GM21390 (cell line): ENCODE measurements around the gene LMO7.
"Not testable (repeated sequence)": the region's sequence is repeated elsewhere in the genome, so short reads cannot be mapped to it uniquely, and the experiment has no call there.

Source experiments
- ATAC-seq: cut with Tn5 transposase; IDR thresholded peaks from one replicate; pipeline ENCODE4 v1.9.1; 2021; ENCODE audit not compliant: unreplicated experiment

Gene LMO7

GRCh38 chr13:75769141-75769905 is 133.2 kb downstream of the LMO7 start:
- no peak for ATAC-seq

DNA sequence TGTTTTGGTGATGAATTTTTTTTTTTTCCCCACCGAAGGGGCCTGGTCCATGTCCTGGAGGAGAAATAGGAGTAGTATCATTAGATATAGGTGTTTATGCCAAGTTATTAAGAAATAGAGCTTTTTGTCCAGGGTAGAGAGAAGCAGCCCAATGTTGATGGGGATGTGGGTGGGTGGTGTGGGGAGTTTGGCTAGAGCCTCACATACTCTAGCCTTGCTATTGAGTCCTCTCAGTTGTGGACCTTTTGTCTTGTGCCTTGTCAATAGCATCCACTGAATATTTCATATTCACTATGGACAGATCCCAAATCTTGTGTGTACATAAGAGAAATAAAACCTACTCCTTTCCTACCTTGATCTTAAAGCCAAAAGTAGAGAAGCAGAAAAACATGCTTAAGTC is 134.0 kb downstream of the LMO7 start:
- ATAC-seq = no peak

GRCh38 chr13:75770592-75771011 is 134.5 kb downstream of the LMO7 start:
- ATAC-seq = no peak

DNA sequence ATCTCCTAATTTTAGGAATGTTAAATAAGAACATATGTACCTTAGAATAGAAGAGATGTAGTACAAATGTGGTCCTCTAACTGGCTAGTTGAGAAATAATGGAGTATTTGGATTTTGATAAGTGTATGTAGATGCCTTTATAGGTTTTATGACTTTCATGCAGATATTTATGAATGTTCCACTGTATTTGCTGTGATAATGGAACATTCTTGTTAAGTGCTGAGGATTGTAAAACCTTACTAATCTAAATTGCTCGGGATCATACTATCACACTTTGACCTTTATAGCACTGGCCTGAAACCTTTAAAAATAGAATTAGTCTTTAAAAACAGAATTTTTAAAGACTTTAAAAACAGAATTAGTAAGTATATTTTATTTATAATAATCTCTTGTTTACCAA is 135.1 kb downstream of the LMO7 start:
- no peak for ATAC-seq

DNA sequence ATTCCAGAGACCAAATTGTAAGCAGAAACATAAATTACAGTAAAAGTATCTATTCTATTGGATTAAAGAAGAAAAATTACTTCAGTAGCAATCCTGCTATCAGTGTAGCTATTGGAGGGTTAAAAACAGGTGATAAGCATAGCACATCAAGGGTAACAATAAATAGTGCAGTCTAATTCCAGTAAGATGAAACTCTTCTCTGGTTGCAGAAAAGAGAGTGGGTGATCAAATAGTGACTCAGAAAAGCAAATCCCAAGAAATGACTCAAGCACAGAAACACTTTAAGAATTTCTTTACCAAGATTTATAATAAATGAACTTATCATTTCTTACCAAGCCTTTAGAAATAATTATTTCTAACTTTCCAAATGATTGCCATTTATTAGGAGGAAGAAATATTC is 135.7 kb downstream of the LMO7 start:
- ATAC-seq = no peak

DNA sequence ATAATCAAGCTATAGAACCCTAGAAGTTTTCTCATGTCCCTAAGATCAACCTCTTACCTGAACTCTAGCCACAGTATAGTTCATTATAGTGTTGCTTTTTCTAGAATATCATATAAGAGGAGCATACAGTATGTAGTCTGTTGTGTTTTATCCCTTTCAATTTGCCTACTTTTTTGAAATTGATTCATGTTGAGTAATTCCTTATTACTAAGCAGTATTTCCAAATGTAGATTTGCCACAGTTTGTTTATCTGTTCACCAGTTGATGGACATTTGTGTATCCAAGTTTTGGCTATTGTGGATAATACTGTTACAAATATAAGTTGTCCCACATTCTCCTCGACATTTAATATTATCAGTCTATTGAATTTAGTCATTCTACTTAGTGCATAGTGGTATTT is 138.0 kb downstream of the LMO7 start:
- no peak for ATAC-seq

GRCh38 chr13:75776550-75776949 is 140.4 kb downstream of the LMO7 start:
- ATAC-seq = no peak

DNA sequence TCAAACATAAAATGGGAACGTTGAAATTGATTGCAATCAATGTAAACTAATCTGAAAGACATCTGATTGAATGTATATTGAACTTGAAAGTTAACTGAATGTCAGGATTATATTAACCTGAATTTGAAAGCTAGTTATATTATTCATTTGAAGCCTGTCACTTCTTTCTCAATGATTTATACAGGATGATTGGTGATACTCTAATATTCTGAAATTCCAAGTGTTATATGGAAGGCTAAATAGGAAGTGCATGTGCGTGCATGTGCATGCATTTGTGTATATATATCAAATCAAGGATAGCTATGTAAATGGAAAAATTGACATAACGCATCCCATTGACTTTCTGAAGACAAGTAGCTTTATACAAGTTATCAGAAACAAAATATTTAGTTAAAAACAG is 143.3 kb downstream of the LMO7 start:
- ATAC-seq = no peak

DNA sequence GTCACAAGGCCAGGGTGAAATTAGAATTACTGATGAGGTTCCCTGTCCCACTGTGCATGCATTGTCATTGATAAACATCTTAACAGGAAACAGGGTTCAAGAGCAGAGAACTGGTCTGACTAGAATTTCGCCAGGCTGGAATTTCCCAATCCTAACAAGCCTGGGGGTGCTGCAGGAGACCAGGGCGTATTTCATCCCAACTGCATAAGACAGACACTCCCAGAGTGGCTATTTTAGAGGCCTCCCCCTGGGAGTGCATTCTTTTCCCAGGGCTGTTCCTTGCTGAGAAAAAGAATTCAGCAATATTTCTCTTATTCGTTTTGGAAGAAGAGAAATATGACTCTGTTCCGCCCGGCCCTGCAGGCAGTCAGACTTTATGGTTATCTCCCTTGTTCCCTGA is 144.0 kb downstream of the LMO7 start:
- not testable (repeated sequence) for ATAC-seq

GRCh38 chr13:75782985-75783384 is 146.9 kb downstream of the LMO7 start:
- ATAC-seq = no peak

DNA sequence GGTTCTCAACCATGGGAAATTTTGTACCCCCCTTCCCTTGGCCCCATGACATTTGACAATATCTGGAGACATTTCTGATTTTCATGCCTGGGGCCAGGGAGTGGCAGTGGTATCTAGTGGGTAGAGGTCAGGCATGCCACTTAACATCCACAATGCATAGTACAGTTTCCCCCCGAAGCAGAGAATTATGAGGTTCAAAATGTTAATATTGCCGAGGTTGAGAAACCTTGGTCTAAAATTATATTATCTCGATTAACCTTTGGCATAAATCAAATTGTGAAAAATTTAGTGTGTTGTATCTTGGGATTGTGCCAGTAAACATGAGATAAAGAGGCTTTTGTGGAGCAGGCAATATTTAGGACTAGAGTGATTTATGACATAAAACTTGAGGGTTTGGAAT is 147.9 kb downstream of the LMO7 start:
- no peak for ATAC-seq

GRCh38 chr13:75785130-75785529 is 149.0 kb downstream of the LMO7 start:
- ATAC-seq = no peak

DNA sequence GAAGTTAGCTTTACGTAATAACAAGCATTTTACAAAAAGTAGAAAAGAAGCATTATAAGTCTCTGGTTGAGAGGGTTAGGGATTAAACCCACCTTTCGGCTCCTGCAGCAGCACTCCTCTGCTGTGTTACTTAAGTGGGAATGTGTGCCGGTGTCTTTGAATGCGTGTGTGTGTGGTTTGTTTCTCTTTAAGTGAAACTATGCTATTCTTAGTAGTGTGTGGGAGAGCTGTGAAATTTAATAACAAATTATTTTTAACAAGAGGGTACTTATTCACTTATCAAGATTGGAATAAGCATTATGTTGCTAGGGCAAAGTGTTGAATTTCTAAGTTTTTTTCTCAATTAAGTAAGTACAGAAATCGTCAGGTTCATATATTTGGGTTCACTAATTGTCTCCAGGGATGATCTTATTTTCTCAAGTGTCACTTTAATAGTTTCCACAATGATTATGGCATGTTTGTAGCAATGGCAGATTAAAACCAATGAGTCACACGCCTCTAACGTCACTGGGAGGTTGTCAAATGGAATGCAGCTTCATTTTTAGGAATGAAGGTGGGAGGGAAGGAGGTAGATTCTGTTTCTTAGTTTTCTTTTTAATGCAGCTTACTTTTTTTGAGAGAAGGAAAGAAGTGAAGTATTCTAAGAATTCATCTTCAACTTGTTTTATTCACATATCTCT is 151.3 kb downstream of the LMO7 start:
- ATAC-seq = no peak

- no peak for ATAC-seq
Measured at GRCh38 chr13:75788481-75788981, 152.4 kb downstream of the LMO7 start.

GRCh38 chr13:75789451-75790197 is 153.5 kb downstream of the LMO7 start:
- no peak for ATAC-seq

- ATAC-seq = no peak
Measured at GRCh38 chr13:75790198-75790970, 154.3 kb downstream of the LMO7 start.

- ATAC-seq = no peak
Measured at GRCh38 chr13:75792526-75793187, 156.5 kb downstream of the LMO7 start.

GRCh38 chr13:75793188-75793567 is 157.0 kb downstream of the LMO7 start:
- not testable (repeated sequence) for ATAC-seq

GRCh38 chr13:75794663-75795062 is 158.5 kb downstream of the LMO7 start:
- no peak for ATAC-seq

DNA sequence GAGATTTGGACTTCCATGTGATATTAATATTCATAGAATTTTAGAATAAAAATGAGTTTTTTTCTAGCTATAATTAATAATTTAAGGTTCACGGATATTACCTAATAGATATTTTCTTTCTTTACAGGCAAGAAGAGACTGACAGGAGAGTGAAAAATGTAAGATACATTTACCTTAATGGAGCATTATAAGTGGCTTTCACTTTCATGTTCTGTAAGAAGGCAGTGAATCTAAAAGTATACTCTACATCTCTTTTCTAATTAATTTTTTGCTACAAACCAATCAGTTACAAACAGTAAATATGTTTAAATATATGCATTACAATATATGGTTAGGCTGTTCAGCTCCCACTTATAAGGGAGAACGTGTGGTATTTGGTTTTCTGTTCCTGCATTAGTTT is 159.1 kb downstream of the LMO7 start:
- no peak for ATAC-seq
